SK-N-SH (cell line): ENCODE measurements around the gene ZNF646. TPM values are rescaled to one million over a fixed set of nuclear protein-coding genes. Genes with fewer than 3 reads are reported as not detected.

ENCODE experiments used
- CTCF ChIA-PET: fragments of 300-600, 350-600 bp; formaldehyde crosslinking; extraction: SDS; loops from one replicate; lab custom pipeline; 2021; lab: Yijun Ruan, JAX
- POLR2A ChIA-PET: fragments of 350-600 bp; sonication (Branson Sonifier 250); formaldehyde crosslinking; extraction: SDS; loops from one replicate; lab custom pipeline; 2020; ENCODE audit warnings: antibody characterized with exemption, inconsistent platforms; lab: Yijun Ruan, JAX
- DNase-seq: peaks from one replicate; pipeline ENCODE4 v3.0.0; 2012
- H2AFZ ChIP-seq: fragments of 200-600 bp; sonication (generic); 2 replicates; pipeline ENCODE4 v1.8.1; 2016; ENCODE audit warnings: antibody characterized with exemption, mild to moderate bottlenecking, low read depth
- H3F3A ChIP-seq: fragments of 200-600 bp; sonication (generic); replicated peaks from 2 replicates; pipeline ENCODE3; 2016; ENCODE audit warnings: antibody characterized with exemption, mild to moderate bottlenecking; ENCODE audit not compliant: insufficient read depth
- H3K27ac ChIP-seq, 2 experiments: fragments of 200-500 bp in 1 of 2; fragments of 200-600 bp in 1 of 2; sonication (Bioruptor generic) in 1 of 2; sonication (generic), shearing (Covaris generic) in 1 of 2; 2 replicates each; pipeline versions ENCODE4 v1.5.1 to v1.6.1; 2014 to 2016; ENCODE audit warnings: low read depth in 2 of 2, inconsistent platforms in 1 of 2, low read length in 1 of 2, mild to moderate bottlenecking in 1 of 2, mixed read lengths in 1 of 2
- H3K27me3 ChIP-seq: fragments of 200-600 bp; sonication (generic), shearing (Covaris generic); 2 replicates; pipeline ENCODE4 v1.6.1; 2016; ENCODE audit warnings: mixed run types; ENCODE audit not compliant: insufficient read depth
- H3K36me3 ChIP-seq, 2 experiments: fragments of 200-500 bp in 1 of 2; fragments of 200-600 bp in 1 of 2; sonication (Bioruptor generic) in 1 of 2; sonication (generic) in 1 of 2; replicated peaks in 1 of 2; 2 replicates each; pipeline versions ENCODE3 to v1.5.1; 2014 to 2016; ENCODE audit warnings: low read length in 1 of 2, mild to moderate bottlenecking in 1 of 2; ENCODE audit not compliant: insufficient read depth in 2 of 2, control insufficient read depth in 1 of 2
- H3K4me1 ChIP-seq, 2 experiments: fragments of 200-500 bp in 1 of 2; fragments of 200-600 bp in 1 of 2; sonication (Bioruptor generic) in 1 of 2; sonication (generic), shearing (Covaris generic) in 1 of 2; 2 replicates each; pipeline versions ENCODE4 v1.5.1 to v1.6.1; 2014 to 2016; ENCODE audit warnings: low read depth in 1 of 2, low read length in 1 of 2, mixed run types in 1 of 2; ENCODE audit not compliant: insufficient read depth in 2 of 2, control insufficient read depth in 1 of 2
- H3K4me2 ChIP-seq: fragments of 200-600 bp; sonication (generic), shearing (Covaris generic); 2 replicates; pipeline ENCODE4 v1.6.1; 2017; ENCODE audit warnings: mixed run types
- H3K4me3 ChIP-seq, 2 experiments: fragments of 200-500 bp in 1 of 2; fragments of 200-600 bp in 1 of 2; sonication (Bioruptor generic) in 1 of 2; sonication (generic), shearing (Covaris generic) in 1 of 2; 2 replicates each; pipeline versions ENCODE4 v1.5.1 to v1.8.1; 2014 to 2016; ENCODE audit warnings: low read depth in 2 of 2, inconsistent platforms in 1 of 2, low read length in 1 of 2, mild to moderate bottlenecking in 1 of 2, mixed read lengths in 1 of 2, moderate library complexity in 1 of 2
- H3K79me2 ChIP-seq: fragments of 200-600 bp; sonication (generic); 2 replicates; pipeline ENCODE4 v1.8.1; 2017; ENCODE audit warnings: mild to moderate bottlenecking; ENCODE audit not compliant: insufficient read depth
- H3K9ac ChIP-seq: fragments of 200-600 bp; sonication (generic); 2 replicates; pipeline ENCODE4 v1.6.1; 2017; ENCODE audit warnings: mixed run types
- H3K9me2 ChIP-seq: fragments of 200-600 bp; sonication (generic); 2 replicates; pipeline ENCODE4 v1.6.1; 2017; ENCODE audit warnings: mixed run types
- H3K9me3 ChIP-seq: fragments of 200-600 bp; sonication (generic); 2 replicates; pipeline ENCODE4 v1.6.1; 2017; ENCODE audit warnings: mixed run types, mild to moderate bottlenecking, moderate library complexity
- H4K20me1 ChIP-seq: fragments of 200-600 bp; sonication (generic); 2 replicates; pipeline ENCODE4 v1.6.1; 2017; ENCODE audit warnings: mild to moderate bottlenecking, mixed run types; ENCODE audit not compliant: insufficient read depth
- CHD2 ChIP-seq: fragments of 150-350 bp; IDR thresholded peaks from 2 replicates; pipeline ENCODE4 v1.6.1; 2018; ENCODE audit warnings: low read length; ENCODE audit not compliant: partially characterized antibody
- CTCF ChIP-seq: fragments of 200-600 bp; sonication (generic); IDR thresholded peaks from 2 replicates; pipeline ENCODE4 v1.6.1; 2017; ENCODE audit warnings: antibody characterized with exemption, mild to moderate bottlenecking, moderate library complexity
- ELF1 ChIP-seq: IDR thresholded peaks from 2 replicates; pipeline ENCODE4 v1.4.0; 2012
- EP300 ChIP-seq, 2 experiments: IDR thresholded peaks; 2 replicates each; pipeline versions ENCODE4 v1.4.0 to v1.6.1; 2012; ENCODE audit warnings: borderline replicate concordance in 1 of 2, low read depth in 1 of 2, low read length in 1 of 2
- FOSL2 ChIP-seq: IDR thresholded peaks from 2 replicates; pipeline ENCODE4 v1.4.0; 2012; ENCODE audit warnings: low read depth, mild to moderate bottlenecking, moderate library complexity, borderline replicate concordance
- FOXJ3 ChIP-seq: sonication (generic); formaldehyde crosslinking; IDR thresholded peaks from 2 replicates; pipeline ENCODE4 v1.5.1; 2020; ENCODE audit warnings: mild to moderate bottlenecking, missing genetic modification reagents
- GATA2 ChIP-seq: sonication (generic); formaldehyde crosslinking; IDR thresholded peaks from 2 replicates; pipeline ENCODE4 v1.5.0; 2020; ENCODE audit warnings: mild to moderate bottlenecking, missing genetic modification reagents
- JUND ChIP-seq: IDR thresholded peaks from 2 replicates; pipeline ENCODE4 v1.4.0; 2012
- MAX ChIP-seq: IDR thresholded peaks from 2 replicates; pipeline ENCODE4 v1.4.0; 2012; ENCODE audit warnings: low read depth
- MXI1 ChIP-seq: IDR thresholded peaks from 2 replicates; pipeline ENCODE4 v1.6.1; 2012; ENCODE audit warnings: mild to moderate bottlenecking, low read depth, low read length, improper control_type of control experiment
- PBX3 ChIP-seq: IDR thresholded peaks from 2 replicates; pipeline ENCODE4; 2012
- RAD21 ChIP-seq: IDR thresholded peaks from 2 replicates; pipeline ENCODE4 v1.6.1; 2012; ENCODE audit warnings: mild to moderate bottlenecking, low read length
- RCOR1 ChIP-seq: fragments of 150-350 bp; IDR thresholded peaks from 2 replicates; pipeline ENCODE4 v1.6.1; 2017; ENCODE audit warnings: antibody characterized with exemption, low read length
- RXRA ChIP-seq: IDR thresholded peaks from 2 replicates; pipeline ENCODE4 v1.4.0; 2012; ENCODE audit warnings: low read depth, mild to moderate bottlenecking, borderline replicate concordance
- TAF1 ChIP-seq: IDR thresholded peaks from 2 replicates; pipeline ENCODE4 v1.6.1; 2012; ENCODE audit warnings: low read depth, mild to moderate bottlenecking, low read length, moderate library complexity, borderline replicate concordance
- TCF12 ChIP-seq: IDR thresholded peaks from 2 replicates; pipeline ENCODE4 v1.4.0; 2012
- USF1 ChIP-seq: IDR thresholded peaks from 2 replicates; pipeline ENCODE4 v1.4.0; 2012; ENCODE audit warnings: low read depth, borderline replicate concordance
- USF2 ChIP-seq: fragments of 150-350 bp; IDR thresholded peaks from 2 replicates; pipeline ENCODE4 v1.6.1; 2017; ENCODE audit warnings: antibody characterized with exemption, low read length, low read depth, borderline replicate concordance
- YY1 ChIP-seq: IDR thresholded peaks from 2 replicates; pipeline ENCODE4 v1.4.0; 2012; ENCODE audit warnings: low read depth, mild to moderate bottlenecking
- WGBS: methylation state at CpG from one replicate; pipeline ENCODE4 v1.1.6; 2017; ENCODE audit warnings: low lambda C conversion rate; 5-methylcytosine and 5-hydroxymethylcytosine counted together
- polyA plus RNA-seq, 3 experiments: library from polyadenylated mRNA; depleted of rRNA; stranded (reverse); fragments of >200 nt; gene quantifications; 2 replicates each; pipeline ENCODE4 v1.2.3, GENCODE V29; 2012

ZNF646 gene
- polyA plus RNA-seq, 1 of the 3 experiments (the other 2 are of a cell fraction), result 3.4 TPM

GRCh38 chr16:31052114-31052513, 22.1 kb upstream of the ZNF646 start:
- peaks cover 0 to 5% of the 10 kb centered on the region in 2 experiments; a peak in 1 of 4 replicates for H3K4me1 ChIP-seq
- peaks cover 10% of the 10 kb centered on the region for H3F3A ChIP-seq
- H3K27ac ChIP-seq, result peak overlapping the region in 1 of 2 experiments; percentile 62; a peak in 2 of 4 replicates
- no peaks in the 10 kb centered on the region for H3K36me3 ChIP-seq
- H3K9me3 ChIP-seq, result no peaks in the 10 kb centered on the region
- peak overlapping the region; percentile 26 for H3K4me2 ChIP-seq
- no peak overlapping the region for H3K4me3 ChIP-seq
- ChIA-PET CTCF (no interaction called here), POLR2A (no interaction called here)
- H4K20me1 ChIP-seq, result no peaks in the 10 kb centered on the region
- H3K9ac ChIP-seq, result no peak overlapping the region; the same call in 1 of the 2 replicates
- H3K79me2 ChIP-seq, result no peaks in the 10 kb centered on the region
- no peaks in the 10 kb centered on the region for H3K9me2 ChIP-seq
- WGBS, result 3% methylated on average over 2 of the region's 2 CpGs
- peak; percentile 85 for TF ChIP-seq FOSL2
- TF ChIP-seq TAF1, result no peak
- no peak for TF ChIP-seq CHD2
- TF ChIP-seq USF1, result peak; percentile 77; the same call in 1 of the 2 replicates
- no peak for TF ChIP-seq USF2
- peak; percentile 45; the same call in 1 of the 2 replicates for TF ChIP-seq PBX3
- no peak for TF ChIP-seq CTCF
- no peak for TF ChIP-seq MXI1
- peak in 1 of 2 experiments; percentile 33; a peak in 1 of 4 replicates for TF ChIP-seq EP300 (IDR thresholded peaks at IDR 0.05; ENCODE audit: borderline replicate concordance in 1 of 2, low read depth in 1 of 2, low read length in 1 of 2)
- no peak for TF ChIP-seq FOXJ3 (CRISPR knock-in tag)
- no peak for TF ChIP-seq YY1
- TF ChIP-seq TCF12, result peak; percentile 63
- TF ChIP-seq MAX, result peak; percentile 68; the same call in 1 of the 2 replicates
- TF ChIP-seq GATA2 (CRISPR knock-in tag), result no peak
- TF ChIP-seq RAD21, result no peak
- TF ChIP-seq ELF1, result no peak
- peak; percentile 67 for TF ChIP-seq JUND
- TF ChIP-seq RCOR1, result no peak
- TF ChIP-seq RXRA, result peak; percentile 87
- H2AFZ ChIP-seq, result peak overlapping the region; percentile 60; the same call in 1 of the 2 replicates
- no peak for DNase-seq
- H3K27me3 ChIP-seq, result no peaks in the 10 kb centered on the region
